Embryonic facial prominence (tissue), 1 donor: Measurements from ENCODE around the gene SIK2.
"Not testable (repeated sequence)": the region's sequence is repeated elsewhere in the genome, so short reads cannot be mapped to it uniquely, and the experiment has no call there.

Source experiments
- DNase-seq: peaks from one replicate; pipeline ENCODE4 v3.0.0-alpha.2; 2016; ENCODE audit errors: extremely low spot score

SIK2 gene

GRCh38 chr11:111698852-111699559 is 96.8 kb downstream of the SIK2 start:
- DNase-seq: no peak

GRCh38 chr11:111699579-111700156 is 97.4 kb downstream of the SIK2 start:
- no peak for DNase-seq

GRCh38 chr11:111700162-111700561 is 97.9 kb downstream of the SIK2 start:
- DNase-seq: no peak

- DNase-seq: no peak
Observed at GRCh38 chr11:111702623-111703022, 100.4 kb downstream of the SIK2 start.

- no peak for DNase-seq
Observed at GRCh38 chr11:111703576-111703975, 101.3 kb downstream of the SIK2 start.

GRCh38 chr11:111707039-111707690 is 104.9 kb downstream of the SIK2 start:
- peak; percentile 18 for DNase-seq

- DNase-seq: no peak
Observed at GRCh38 chr11:111707691-111708067, 105.4 kb downstream of the SIK2 start.

GRCh38 chr11:111714522-111714921 is 112.3 kb downstream of the SIK2 start:
- DNase-seq: no peak

GRCh38 chr11:111715142-111715816 is 113.0 kb downstream of the SIK2 start:
- no peak for DNase-seq

GRCh38 chr11:111717660-111718059 is 115.4 kb downstream of the SIK2 start:
- DNase-seq: not testable (repeated sequence)

GRCh38 chr11:111718436-111718835 is 116.2 kb downstream of the SIK2 start:
- DNase-seq: no peak

GRCh38 chr11:111718859-111719258 is 116.6 kb downstream of the SIK2 start:
- DNase-seq: no peak

GRCh38 chr11:111719379-111719778 is 117.1 kb downstream of the SIK2 start:
- no peak for DNase-seq

- DNase-seq: no peak
Observed at GRCh38 chr11:111720801-111721494, 118.7 kb downstream of the SIK2 start.

- DNase-seq: no peak
Observed at GRCh38 chr11:111722501-111722900, 120.3 kb downstream of the SIK2 start.

GRCh38 chr11:111723595-111723994 is 121.3 kb downstream of the SIK2 start:
- DNase-seq: no peak

GRCh38 chr11:111724615-111725129 is 122.4 kb downstream of the SIK2 start:
- no peak for DNase-seq

GRCh38 chr11:111725621-111726020 is 123.4 kb downstream of the SIK2 start:
- DNase-seq: no peak

GRCh38 chr11:111726301-111726713 is 124.1 kb downstream of the SIK2 start:
- DNase-seq: no peak

GRCh38 chr11:111727431-111727830 is 125.2 kb downstream of the SIK2 start:
- DNase-seq: no peak

GRCh38 chr11:111729071-111729830 is 127.0 kb downstream of the SIK2 start:
- DNase-seq: no peak
